ENCODE measurements around the gene DAO.

GRCh38 chr12:108876550-108876949 lies 3.3 kb upstream of the DAO start:
- TF ChIP-seq, protein P1, sequence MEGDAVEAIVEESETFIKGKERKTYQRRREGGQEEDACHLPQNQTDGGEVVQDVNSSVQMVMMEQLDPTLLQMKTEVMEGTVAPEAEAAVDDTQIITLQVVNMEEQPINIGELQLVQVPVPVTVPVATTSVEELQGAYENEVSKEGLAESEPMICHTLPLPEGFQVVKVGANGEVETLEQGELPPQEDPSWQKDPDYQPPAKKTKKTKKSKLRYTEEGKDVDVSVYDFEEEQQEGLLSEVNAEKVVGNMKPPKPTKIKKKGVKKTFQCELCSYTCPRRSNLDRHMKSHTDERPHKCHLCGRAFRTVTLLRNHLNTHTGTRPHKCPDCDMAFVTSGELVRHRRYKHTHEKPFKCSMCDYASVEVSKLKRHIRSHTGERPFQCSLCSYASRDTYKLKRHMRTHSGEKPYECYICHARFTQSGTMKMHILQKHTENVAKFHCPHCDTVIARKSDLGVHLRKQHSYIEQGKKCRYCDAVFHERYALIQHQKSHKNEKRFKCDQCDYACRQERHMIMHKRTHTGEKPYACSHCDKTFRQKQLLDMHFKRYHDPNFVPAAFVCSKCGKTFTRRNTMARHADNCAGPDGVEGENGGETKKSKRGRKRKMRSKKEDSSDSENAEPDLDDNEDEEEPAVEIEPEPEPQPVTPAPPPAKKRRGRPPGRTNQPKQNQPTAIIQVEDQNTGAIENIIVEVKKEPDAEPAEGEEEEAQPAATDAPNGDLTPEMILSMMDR (conservative IDR thresholded peaks at IDR 0.05; ENCODE audit: low read length), result no peak
- no peak for TF ChIP-seq EZH2phosphoT487 (IDR thresholded peaks at IDR 0.05; ENCODE audit: borderline replicate concordance, low read depth, low read length)
